H1 (cell line): ENCODE data around the gene SEMA3G. TPM values are rescaled to one million over a fixed set of nuclear protein-coding genes. Genes with fewer than 3 reads are reported as not detected.

Source experiments
- CTCF ChIA-PET: fragments of 300-600 bp; sonication (Branson Sonifier 250); formaldehyde crosslinking; loops from one replicate; lab custom pipeline; 2021; ENCODE audit not compliant: partially characterized antibody; lab: Charles Lee
- POLR2A ChIA-PET: fragments of 300-600 bp; sonication (Branson Sonifier 250); formaldehyde crosslinking; loops from one replicate; lab custom pipeline; 2021; ENCODE audit warnings: inconsistent platforms; ENCODE audit not compliant: partially characterized antibody; lab: Charles Lee
- DNase-seq, 2 experiments: peaks; one replicate each; pipeline versions ENCODE4 v3.0.0 to v3.0.0-alpha.2; 2010 to 2022; ENCODE audit warnings: low spot score in 2 of 2, low read depth in 1 of 2, mixed read lengths in 1 of 2
- FAIRE-seq: peaks from 2 replicates; lab custom pipeline; 2011; peaks lifted over from hg19 to GRCh38; lab: Jason Lieb, UNC
- H2AFZ ChIP-seq: 2 replicates; pipeline ENCODE4 v1.8.1; 2012; ENCODE audit warnings: low read length, inconsistent platforms
- H2AK5ac ChIP-seq: 2 replicates; pipeline ENCODE4 v1.6.1; 2013; ENCODE audit warnings: low read depth, low read length
- H2BK120ac ChIP-seq: replicated peaks from 2 replicates; pipeline ENCODE3; 2013; ENCODE audit warnings: low read depth, low read length, inconsistent platforms
- H2BK12ac ChIP-seq: 2 replicates; pipeline ENCODE4 v1.6.1; 2013; ENCODE audit warnings: low read depth, low read length
- H2BK15ac ChIP-seq: 2 replicates; pipeline ENCODE4 v1.6.1; 2013; ENCODE audit warnings: low read length
- H2BK20ac ChIP-seq: 2 replicates; pipeline ENCODE4 v1.6.1; 2013; ENCODE audit warnings: low read length
- H2BK5ac ChIP-seq: 2 replicates; pipeline ENCODE4 v1.6.1; 2013; ENCODE audit warnings: low read depth, low read length
- H3K14ac ChIP-seq: 2 replicates; pipeline ENCODE4 v1.6.1; 2013; ENCODE audit warnings: inconsistent platforms; ENCODE audit not compliant: insufficient read length
- H3K18ac ChIP-seq: 2 replicates; pipeline ENCODE4 v1.6.1; 2013; ENCODE audit warnings: low read length; ENCODE audit errors: extremely low read depth
- H3K23ac ChIP-seq: 2 replicates; pipeline ENCODE4 v1.6.1; 2013; ENCODE audit warnings: inconsistent platforms; ENCODE audit not compliant: insufficient read length
- H3K23me2 ChIP-seq: 2 replicates; pipeline ENCODE4 v1.6.1; 2013; ENCODE audit warnings: low read depth, low read length
- H3K27ac ChIP-seq: 2 replicates; pipeline ENCODE4 v1.6.1; 2011; ENCODE audit warnings: low read depth, low read length, inconsistent platforms
- H3K27me3 ChIP-seq, 4 experiments: replicated peaks in 1 of 4; 1 replicate in 1 of 4; 2 replicates in 3 of 4; pipeline versions ENCODE4 v1.6.1 to v1.8.1; 2011 to 2013; ENCODE audit warnings: low read length in 3 of 4, mild to moderate bottlenecking in 3 of 4, inconsistent platforms in 2 of 4, mixed read lengths in 2 of 4, moderate library complexity in 1 of 4; ENCODE audit not compliant: control insufficient read depth in 3 of 4, insufficient read depth in 3 of 4; ENCODE audit errors: extremely low read depth in 1 of 4
- H3K36me3 ChIP-seq, 4 experiments: 2 replicates each; pipeline versions ENCODE4 v1.6.1 to v1.8.1; 2011 to 2013; ENCODE audit warnings: mild to moderate bottlenecking in 4 of 4, low read length in 3 of 4, moderate library complexity in 2 of 4, control low read depth in 1 of 4, inconsistent platforms in 1 of 4; ENCODE audit not compliant: insufficient read depth in 4 of 4, control insufficient read depth in 2 of 4
- H3K4ac ChIP-seq: replicated peaks from 2 replicates; pipeline ENCODE3; 2013; ENCODE audit warnings: low read length, low read depth, mixed read lengths, inconsistent platforms; ENCODE audit not compliant: insufficient read length
- H3K4me1 ChIP-seq, 4 experiments: replicated peaks in 1 of 4; 1 replicate in 1 of 4; 2 replicates in 3 of 4; pipeline versions ENCODE4 v1.6.1 to v1.8.1; 2011 to 2013; ENCODE audit warnings: low read length in 3 of 4, inconsistent platforms in 2 of 4, mixed read lengths in 1 of 4; ENCODE audit not compliant: insufficient read depth in 4 of 4, control insufficient read depth in 3 of 4
- H3K4me2 ChIP-seq, 2 experiments: 2 replicates each; pipeline versions ENCODE4 v1.6.1 to v1.8.1; 2011 to 2013; ENCODE audit warnings: low read depth in 2 of 2, low read length in 2 of 2, control low read depth in 1 of 2, inconsistent platforms in 1 of 2, mild to moderate bottlenecking in 1 of 2; ENCODE audit not compliant: insufficient read depth in 1 of 2
- H3K4me3 ChIP-seq, 4 experiments: fragments of 200-600, 300-600 bp in 1 of 4; sonication (generic), shearing (Covaris generic), sonication (Bioruptor Twin) in 1 of 4; 2 replicates each; pipeline versions ENCODE4 v1.5.1 to v1.8.1; 2011 to 2016; ENCODE audit warnings: low read length in 4 of 4, low read depth in 3 of 4, control low read depth in 2 of 4, inconsistent platforms in 2 of 4, mild to moderate bottlenecking in 2 of 4, mixed read lengths in 1 of 4, moderate library complexity in 1 of 4; ENCODE audit not compliant: insufficient read depth in 2 of 4; ENCODE audit errors: extremely low read depth in 1 of 4
- H3K56ac ChIP-seq: replicated peaks from 2 replicates; pipeline ENCODE3; 2013; ENCODE audit warnings: low read depth, mild to moderate bottlenecking, mixed read lengths, low read length, inconsistent platforms; ENCODE audit not compliant: insufficient read length
- H3K79me1 ChIP-seq: 2 replicates; pipeline ENCODE4 v1.6.1; 2013; ENCODE audit warnings: low read depth, low read length, control low read depth
- H3K79me2 ChIP-seq, 2 experiments: 2 replicates each; pipeline versions ENCODE4 v1.6.1 to v1.8.1; 2012 to 2013; ENCODE audit warnings: low read length in 2 of 2, mild to moderate bottlenecking in 2 of 2, inconsistent platforms in 1 of 2; ENCODE audit not compliant: insufficient read depth in 2 of 2, control insufficient read depth in 1 of 2
- H3K9ac ChIP-seq, 4 experiments: replicated peaks in 1 of 4; 1 replicate in 1 of 4; 2 replicates in 3 of 4; pipeline versions ENCODE4 v1.6.1 to v1.8.1; 2011 to 2013; ENCODE audit warnings: low read depth in 3 of 4, low read length in 3 of 4, control low read depth in 2 of 4, mild to moderate bottlenecking in 2 of 4, moderate library complexity in 2 of 4, inconsistent platforms in 1 of 4; ENCODE audit errors: extremely low read depth in 1 of 4
- H3K9me3 ChIP-seq, 2 experiments: 2 replicates each; pipeline versions ENCODE4 v1.6.1 to v1.8.1; 2012 to 2013; ENCODE audit warnings: mild to moderate bottlenecking in 2 of 2, moderate library complexity in 2 of 2, control low read depth in 1 of 2, inconsistent platforms in 1 of 2, low read depth in 1 of 2, low read length in 1 of 2, mixed read lengths in 1 of 2; ENCODE audit not compliant: insufficient read depth in 2 of 2
- H4K20me1 ChIP-seq, 2 experiments: replicated peaks in 1 of 2; 2 replicates each; pipeline versions ENCODE3 to v1.8.1; 2011 to 2013; ENCODE audit warnings: inconsistent platforms in 2 of 2, low read length in 2 of 2, mild to moderate bottlenecking in 1 of 2; ENCODE audit not compliant: insufficient read depth in 2 of 2, control insufficient read depth in 1 of 2
- H4K5ac ChIP-seq: 2 replicates; pipeline ENCODE4 v1.6.1; 2013; ENCODE audit warnings: low read length, low read depth, mixed read lengths, inconsistent platforms; ENCODE audit not compliant: insufficient read length
- H4K8ac ChIP-seq: 2 replicates; pipeline ENCODE4 v1.8.0; 2013; ENCODE audit warnings: mild to moderate bottlenecking, moderate library complexity, low read length, inconsistent platforms; ENCODE audit not compliant: insufficient read depth; ENCODE audit errors: extremely low read depth
- H4K91ac ChIP-seq: replicated peaks from 2 replicates; pipeline ENCODE3; 2013; ENCODE audit warnings: low read length, mixed read lengths, inconsistent platforms; ENCODE audit not compliant: insufficient read length
- CBX5 ChIP-seq: fragments of 300-800, 300-1000 bp; sonication (generic); IDR thresholded peaks from 2 replicates; pipeline ENCODE4 v1.7.1; 2016; ENCODE audit warnings: antibody characterized with exemption, low read length, low read depth
- EZH2 ChIP-seq: fragments of 200-600 bp; sonication (generic); IDR thresholded peaks from 2 replicates; pipeline ENCODE4 v1.7.1; 2012; ENCODE audit warnings: low read depth, mild to moderate bottlenecking, moderate library complexity, low read length, inconsistent platforms; ENCODE audit not compliant: severe bottlenecking
- POLR2AphosphoS5 ChIP-seq: IDR thresholded peaks from 2 replicates; pipeline ENCODE4 v1.6.1; 2011; ENCODE audit warnings: low read depth, low read length
- SP1 ChIP-seq: IDR thresholded peaks from 2 replicates; pipeline ENCODE4 v1.6.1; 2011; ENCODE audit warnings: low read depth, low read length
- SRF ChIP-seq: IDR thresholded peaks from 2 replicates; pipeline ENCODE4 v1.6.1; 2011; ENCODE audit warnings: mild to moderate bottlenecking, low read depth, low read length, moderate library complexity
- TEAD4 ChIP-seq: IDR thresholded peaks from 2 replicates; pipeline ENCODE4 v1.6.1; 2012; ENCODE audit warnings: low read depth, low read length, inconsistent platforms, mixed read lengths
- WGBS, 2 experiments: shearing (Covaris generic) in 1 of 2; methylation state at CpG; one replicate each; pipeline versions ENCODE4 v1.1.6 to v1.1.7; 2013 to 2015; ENCODE audit warnings: low lambda C conversion rate in 2 of 2, mixed read lengths in 2 of 2, inconsistent platforms in 1 of 2, low coverage in 1 of 2, missing lambda C conversion rate in 1 of 2; ENCODE audit not compliant: insufficient replicate concordance in 2 of 2, insufficient coverage in 1 of 2, insufficient read length in 1 of 2; ENCODE audit errors: extremely low coverage in 1 of 2, missing lambda C conversion rate in 1 of 2; 5-methylcytosine and 5-hydroxymethylcytosine counted together
- polyA plus RNA-seq, 7 experiments: library from polyadenylated mRNA; depleted of rRNA in 3 of 7; stranded (reverse) in 5 of 7; unstranded in 2 of 7; fragments of >200 nt in 5 of 7; fragments of 200-250 nt in 2 of 7; gene quantifications; 1 replicate in 5 of 7; 2 replicates in 1 of 7; 4 replicates in 1 of 7; pipeline versions ENCODE4 v1.2.1 to v1.2.3, GENCODE V29; 2011 to 2013; ENCODE audit warnings: missing spikeins in 2 of 7, mixed read lengths in 2 of 7
- total RNA-seq: library from RNA; stranded (reverse); fragmentation: NEBNext Ultra II Directional; extraction: Animal tissue kit (Norgen Biotek cat#: 25700); gene quantifications from 2 replicates; pipeline ENCODE4 v1.2.1, GENCODE V29; 2021
- TF ChIP-seq, protein P1 (sequence below), 3 experiments: IDR thresholded peaks; 1 replicate in 2 of 3; 2 replicates in 1 of 3; pipeline versions ENCODE4 v1.5.1 to v1.6.1; 2011; ENCODE audit warnings: low read length in 3 of 3, mild to moderate bottlenecking in 3 of 3, inconsistent platforms in 2 of 3, low read depth in 1 of 3, moderate library complexity in 1 of 3; ENCODE audit not compliant: insufficient read depth in 1 of 3; ENCODE audit errors: control extremely low read depth in 1 of 3

SEMA3G gene
- total and polyA plus RNA-seq, 2 of the 8 experiments (the other 6 are each of a cell fraction or from before 2014, with no cell fraction given), result 0.95 to 1.5 TPM

DNA sequence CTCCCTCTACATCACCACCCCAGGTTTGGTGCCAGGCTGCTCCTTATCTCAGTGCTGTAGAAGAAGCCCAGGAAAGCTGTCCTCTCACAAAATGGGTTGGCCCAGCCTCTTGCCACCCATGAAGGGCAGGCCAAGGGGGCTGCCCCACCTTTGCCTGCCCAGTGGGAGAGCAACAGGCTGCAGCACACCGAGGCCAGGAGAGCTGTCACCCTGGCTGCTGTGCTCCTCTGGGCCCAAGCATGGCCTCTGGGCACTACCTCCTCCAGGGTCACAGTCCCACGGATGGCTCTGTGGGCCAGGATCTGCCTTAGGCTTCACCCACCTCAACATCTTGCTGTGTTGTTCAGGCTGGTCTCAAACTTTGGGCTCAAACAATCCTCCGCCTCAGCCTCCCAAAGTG lies 43.8 kb upstream of the SEMA3G start:
- CTCF ChIA-PET, result interaction anchor here (0.9 to 2.0 kb wide), 3 partner anchors 14 to 60 kb away, joined by 3 to 7 read pairs (median 4); no protein-coding TSS in a partner anchor

More for the DNA sequence above, 43.8 kb upstream of the SEMA3G start:
- WGBS, 2 experiments, result 93% methylated on average over 3 of the region's 3 CpGs; no CpG with 5 or more reads in 1 of the 2 experiments
- Histone ChIP-seq H3K79me2 (no peaks in the 10 kb centered on the region), H3K23me2 (no peaks in the 10 kb centered on the region), H3K23ac (no peak overlapping the region), H4K8ac (no peak overlapping the region), H3K14ac (no peak overlapping the region), H3K4me1 (no peaks in the 10 kb centered on the region; a peak in 2 of 7 replicates), H2BK12ac (no peak overlapping the region), H4K5ac (no peak overlapping the region), H4K91ac (no peak overlapping the region), H3K36me3 (peaks cover 21 to 64% (median 43%) of the 10 kb centered on the region in 4 experiments), H3K4me2 (no peak overlapping the region), H3K9ac (no peak overlapping the region), H2BK15ac (no peak overlapping the region), H2BK20ac (no peak overlapping the region), H2AFZ (no peak overlapping the region), H2AK5ac (no peak overlapping the region), H3K9me3 (no peaks in the 10 kb centered on the region), H2BK120ac (no peak overlapping the region), H2BK5ac (no peak overlapping the region), H3K27me3 (no peaks in the 10 kb centered on the region), H3K79me1 (no peaks in the 10 kb centered on the region; the same call in 1 of the 2 replicates), H3K56ac (no peak overlapping the region), H4K20me1 (peaks cover 0 to 22% of the 10 kb centered on the region in 2 experiments), H3K4me3 (no peak overlapping the region), H3K18ac (no peak overlapping the region), H3K4ac (no peak overlapping the region), H3K27ac (no peak overlapping the region)
- no peak for FAIRE-seq
- TF ChIP-seq SRF, result no peak
- no peak for TF ChIP-seq TEAD4
- no peak for TF ChIP-seq CBX5
- no peak for TF ChIP-seq POLR2AphosphoS5
- no peak for TF ChIP-seq EZH2
- TF ChIP-seq, protein P1, sequence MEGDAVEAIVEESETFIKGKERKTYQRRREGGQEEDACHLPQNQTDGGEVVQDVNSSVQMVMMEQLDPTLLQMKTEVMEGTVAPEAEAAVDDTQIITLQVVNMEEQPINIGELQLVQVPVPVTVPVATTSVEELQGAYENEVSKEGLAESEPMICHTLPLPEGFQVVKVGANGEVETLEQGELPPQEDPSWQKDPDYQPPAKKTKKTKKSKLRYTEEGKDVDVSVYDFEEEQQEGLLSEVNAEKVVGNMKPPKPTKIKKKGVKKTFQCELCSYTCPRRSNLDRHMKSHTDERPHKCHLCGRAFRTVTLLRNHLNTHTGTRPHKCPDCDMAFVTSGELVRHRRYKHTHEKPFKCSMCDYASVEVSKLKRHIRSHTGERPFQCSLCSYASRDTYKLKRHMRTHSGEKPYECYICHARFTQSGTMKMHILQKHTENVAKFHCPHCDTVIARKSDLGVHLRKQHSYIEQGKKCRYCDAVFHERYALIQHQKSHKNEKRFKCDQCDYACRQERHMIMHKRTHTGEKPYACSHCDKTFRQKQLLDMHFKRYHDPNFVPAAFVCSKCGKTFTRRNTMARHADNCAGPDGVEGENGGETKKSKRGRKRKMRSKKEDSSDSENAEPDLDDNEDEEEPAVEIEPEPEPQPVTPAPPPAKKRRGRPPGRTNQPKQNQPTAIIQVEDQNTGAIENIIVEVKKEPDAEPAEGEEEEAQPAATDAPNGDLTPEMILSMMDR (IDR thresholded peaks at IDR 0.05; ENCODE audit: control extremely low read depth in 1 of 3, insufficient read depth in 1 of 3, low read depth in 1 of 3, low read length in 3 of 3), result no peak
- no peak for TF ChIP-seq SP1
- no peak for DNase-seq
- POLR2A ChIA-PET, result interaction anchor here (1.3 to 1.6 kb wide), 3 partner anchors 9 to 28 kb away, joined by 3 to 5 read pairs (median 4); no protein-coding TSS in a partner anchor
